Posterior vena cava (tissue), 2 donors: ENCODE measurements around the gene TSPAN2. TPM values are rescaled to one million over a fixed set of nuclear protein-coding genes. Genes with fewer than 3 reads are reported as not detected.
A peak's percentile ranks its signal among the peaks of the same experiment; 100 is the strongest.

Source experiments
- DNase-seq: peaks from one replicate; pipeline ENCODE4 v3.0.0-alpha.2; 2020; ENCODE audit warnings: low spot score
- intact Hi-C, 2 donors: fragments of 100-400 bp; cut with DNase I; formaldehyde crosslinking; loops; one replicate each; pipeline versions ENCODE4 v1.14.1 to v1.14.2; 2022 to 2023
- long read RNA-seq, 2 donors: library from polyadenylated mRNA; unstranded; transcript quantifications; one replicate each; pipeline ENCODE4 v2.0.0, GENCODE V29; 2020 to 2021
- total RNA-seq, 2 donors: library from RNA; stranded (reverse); fragmentation: NEBNext Ultra II Directional; extraction: Animal tissue kit (Norgen Biotek cat#: 25700); gene quantifications; one replicate each; pipeline ENCODE4 v1.2.1, GENCODE V29; 2021
- donor health status: DM: yes; HTN: yes; CAD: no.
- donor health status: DM: yes; HTN: yes; CAD: no.

TSPAN2 gene
- total RNA-seq: 10 to 100 TPM; 43.9 to 49.8 TPM
- long read RNA-seq, donor 1, transcript TSPAN2-202 (8 exons, 3,177 nt): major isoform, 27 of 32 reads
- long read RNA-seq, donor 1, partial matches to known transcripts: 2 of 32 reads
- long read RNA-seq, donor 1, other reads (novel, unspliced or antisense): 1 of 32 reads
- long read RNA-seq, donor 2, transcript TSPAN2-202 (8 exons, 3,177 nt): major isoform, 80 of 93 reads
- long read RNA-seq, donor 2, partial matches to known transcripts: 3 of 93 reads
- long read RNA-seq, donor 2, other reads (novel, unspliced or antisense): 6 of 93 reads

- intact Hi-C loops: loop anchor here in 1 of 2 donors (2.0 kb wide), 1 partner anchor 45 kb away; no protein-coding TSS in a partner anchor
- peak; percentile 93 for DNase-seq
Measured at GRCh38 chr1:115089420-115090185, at the start of gene TSPAN2. Gene TSPAN2 (minus strand): TSS chr1:115089503. CDS start chr1:115089432, 71 bp downstream.

DNA sequence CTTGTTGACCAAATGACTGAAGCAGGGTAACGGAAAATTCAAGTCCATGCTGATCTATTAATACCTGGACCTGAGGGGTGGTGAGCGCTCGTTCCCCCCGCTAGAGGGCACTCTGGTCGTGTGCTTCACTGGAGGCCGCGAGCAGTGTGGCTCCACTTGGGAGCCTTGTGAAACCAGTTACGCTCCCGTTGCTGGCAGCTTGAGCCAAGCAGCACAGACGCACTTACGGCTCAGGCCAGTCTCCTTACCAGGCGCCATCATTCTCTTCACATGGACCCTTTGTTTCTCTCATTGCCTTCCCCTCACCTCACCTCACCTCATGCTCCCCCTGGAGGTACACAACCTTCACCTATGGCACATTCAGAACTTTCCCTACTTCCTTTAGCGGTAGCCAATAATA, 49.7 kb upstream of the TSPAN2 start:
- DNase-seq: peak; percentile 96
- intact Hi-C loops: loop anchor here in 1 of 2 donors (5.0 kb wide), 1 partner anchor 328 kb away; no protein-coding TSS in a partner anchor

GRCh38 chr1:115138271-115138670, 49.0 kb upstream of the TSPAN2 start:
- no peak for DNase-seq
- intact Hi-C loops: loop anchor here in 1 of 2 donors (5.0 kb wide), 1 partner anchor 329 kb away; no protein-coding TSS in a partner anchor

DNA sequence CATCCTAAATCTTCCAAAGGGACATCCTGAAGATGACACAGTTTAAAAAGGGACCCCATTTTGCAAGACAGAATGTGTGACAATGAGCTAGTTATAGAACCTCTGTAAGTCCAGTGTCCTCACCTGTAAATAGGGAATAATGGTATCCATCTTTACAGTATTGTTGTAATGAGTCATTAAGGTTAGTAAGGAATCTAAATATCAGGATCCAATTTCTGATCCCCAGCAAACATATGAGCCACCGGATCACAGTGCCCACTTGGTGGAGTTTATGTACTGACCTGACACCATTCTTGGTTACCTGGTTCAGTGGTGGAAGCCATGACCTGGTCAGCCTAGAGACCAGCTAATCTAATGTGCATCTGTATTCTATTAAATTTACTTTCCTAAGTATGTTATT, 47.9 kb upstream of the TSPAN2 start:
- no peak for DNase-seq
- intact Hi-C loops: loop anchor here in 1 of 2 donors (5.0 kb wide), 1 partner anchor 330 kb away; no protein-coding TSS in a partner anchor

DNA sequence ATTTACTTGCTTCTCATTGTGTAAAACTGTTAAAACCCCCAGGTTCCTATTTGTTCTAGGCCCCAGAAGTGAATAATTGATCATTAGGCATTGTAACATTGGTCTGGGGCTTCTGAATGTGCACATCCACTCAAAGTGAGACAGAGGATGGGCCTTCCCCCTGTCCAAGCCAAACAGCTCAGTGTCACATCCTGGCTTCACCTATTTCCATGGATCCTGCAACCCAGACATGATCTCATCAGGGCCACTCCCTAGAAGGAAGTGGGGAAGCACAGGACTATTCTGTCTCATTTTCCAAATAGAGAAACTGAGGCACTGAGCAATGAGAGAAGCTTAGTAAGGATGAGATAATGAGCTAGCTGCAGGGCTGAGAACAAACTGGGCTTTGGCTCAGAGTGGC, 47.4 kb upstream of the TSPAN2 start:
- no peak for DNase-seq
- intact Hi-C loops: loop anchor here in 1 of 2 donors (5.0 kb wide), 1 partner anchor 331 kb away; no protein-coding TSS in a partner anchor

GRCh38 chr1:115136106-115136505, 46.8 kb upstream of the TSPAN2 start:
- intact Hi-C loops: loop anchor here in 1 of 2 donors (5.0 kb wide), 1 partner anchor 331 kb away; no protein-coding TSS in a partner anchor
- no peak for DNase-seq

DNA sequence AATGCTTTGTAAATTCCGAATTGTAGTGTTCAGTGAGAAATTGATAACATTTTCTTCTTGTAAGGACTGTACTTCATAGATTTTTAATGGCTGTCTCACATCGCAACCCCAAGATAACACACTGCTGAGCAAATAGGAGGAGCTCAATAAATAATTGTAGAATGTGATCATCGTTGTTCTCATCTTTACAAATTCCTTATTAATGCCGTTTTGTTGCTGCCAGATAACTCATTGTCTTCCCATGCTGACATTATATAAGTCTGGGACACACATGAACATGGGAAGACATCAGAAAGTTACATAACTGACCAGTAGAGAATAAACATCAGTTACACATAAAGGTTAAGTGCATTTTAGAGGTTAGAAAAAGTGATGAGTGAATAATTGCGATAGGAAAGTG, 46.4 kb upstream of the TSPAN2 start:
- intact Hi-C loops: loop anchor here in 1 of 2 donors (5.0 kb wide), 1 partner anchor 332 kb away; no protein-coding TSS in a partner anchor
- DNase-seq: no peak

DNA sequence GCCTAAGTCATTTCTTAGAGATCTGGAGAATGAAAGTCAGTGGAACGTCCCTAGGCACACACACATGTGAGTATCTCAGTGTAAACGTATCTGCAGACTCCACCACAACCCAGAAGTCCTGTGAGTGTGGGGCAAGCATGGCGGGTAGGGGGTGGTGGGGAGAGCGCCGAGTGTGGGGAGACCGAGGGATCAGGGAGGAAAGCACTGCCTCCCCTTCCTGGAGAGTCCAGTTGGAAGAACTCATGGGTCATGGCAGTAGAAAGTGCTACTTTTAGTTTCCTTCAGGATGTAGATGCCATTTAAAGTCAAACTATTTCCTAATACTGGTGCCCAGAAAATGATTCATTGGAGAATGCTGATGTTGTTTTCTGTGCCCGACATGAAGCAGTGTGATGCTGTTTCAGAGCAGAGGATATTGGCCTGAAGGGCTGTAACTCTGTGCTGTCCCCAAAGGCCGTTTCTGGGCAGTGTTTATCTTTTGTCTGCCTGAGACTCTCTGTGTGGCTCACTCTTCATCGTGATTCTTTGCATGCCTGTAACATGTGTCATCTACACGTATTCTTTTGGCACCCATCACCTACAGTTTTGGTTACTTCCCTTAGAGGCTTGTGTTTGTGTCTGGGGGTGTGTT, 45.7 kb upstream of the TSPAN2 start:
- DNase-seq: no peak
- intact Hi-C loops: loop anchor here in 1 of 2 donors (5.0 kb wide), 1 partner anchor 332 kb away; no protein-coding TSS in a partner anchor

DNA sequence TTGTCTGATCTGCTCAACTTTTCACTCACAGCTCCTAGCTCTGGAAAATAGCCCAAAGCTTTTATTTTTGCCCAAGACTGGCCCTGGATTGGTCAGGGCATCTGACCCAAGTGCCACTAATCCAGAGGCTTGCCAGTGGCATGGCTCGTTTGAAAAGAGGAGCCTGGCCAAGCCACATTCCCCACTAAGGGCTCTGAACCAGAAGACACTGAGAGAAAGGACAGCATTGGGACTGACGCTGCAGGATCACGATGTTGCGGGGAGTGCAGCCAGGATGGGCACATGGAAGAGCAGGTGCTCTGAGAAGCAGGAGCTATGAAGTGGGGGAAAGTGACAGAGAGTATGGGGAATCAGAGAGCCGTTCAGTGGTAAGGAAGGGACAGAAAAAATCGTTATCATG, 44.9 kb upstream of the TSPAN2 start:
- intact Hi-C loops: no loop called here
- no peak for DNase-seq

DNA sequence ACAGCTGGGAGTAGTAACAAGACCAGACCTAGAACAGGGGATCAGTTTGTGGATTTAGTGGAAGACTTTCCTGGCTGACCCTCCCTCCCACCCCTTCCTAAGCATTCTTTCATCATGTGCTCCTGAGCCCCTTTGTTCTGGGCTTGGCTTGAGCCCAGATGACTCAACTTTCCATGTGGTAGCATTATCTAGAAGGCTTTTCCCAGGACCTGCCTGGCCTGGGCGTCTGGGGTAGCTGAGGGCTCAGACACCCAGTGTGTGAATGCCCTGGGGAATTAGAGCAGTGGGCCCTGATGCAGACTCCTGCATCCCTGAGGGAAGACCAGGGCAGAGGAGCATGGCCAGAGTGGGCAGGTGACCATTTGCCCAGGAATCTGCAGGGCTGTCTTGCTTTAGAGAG, 44.1 kb upstream of the TSPAN2 start:
- no peak for DNase-seq
- intact Hi-C loops: no loop called here

DNA sequence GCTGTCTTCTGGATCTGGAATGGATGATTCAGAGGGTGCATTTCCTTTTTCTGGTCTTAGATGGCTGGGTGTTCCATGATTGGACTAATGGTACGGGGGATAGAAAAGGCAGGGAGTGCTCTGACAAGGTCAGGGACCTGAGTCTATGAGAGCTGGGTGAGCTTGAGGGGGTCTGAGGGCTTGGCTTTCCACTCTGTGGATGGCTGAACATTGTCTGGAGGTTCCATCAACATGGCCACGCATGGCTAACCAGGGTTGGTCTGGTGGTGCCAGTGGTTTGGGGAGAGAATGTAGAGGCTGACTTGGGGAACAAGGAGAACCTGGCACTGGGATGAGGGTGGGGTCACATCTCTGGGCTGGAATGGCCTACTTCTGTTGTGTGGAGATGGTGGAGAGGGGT, 41.5 kb upstream of the TSPAN2 start:
- DNase-seq: no peak
- intact Hi-C loops: no loop called here

DNA sequence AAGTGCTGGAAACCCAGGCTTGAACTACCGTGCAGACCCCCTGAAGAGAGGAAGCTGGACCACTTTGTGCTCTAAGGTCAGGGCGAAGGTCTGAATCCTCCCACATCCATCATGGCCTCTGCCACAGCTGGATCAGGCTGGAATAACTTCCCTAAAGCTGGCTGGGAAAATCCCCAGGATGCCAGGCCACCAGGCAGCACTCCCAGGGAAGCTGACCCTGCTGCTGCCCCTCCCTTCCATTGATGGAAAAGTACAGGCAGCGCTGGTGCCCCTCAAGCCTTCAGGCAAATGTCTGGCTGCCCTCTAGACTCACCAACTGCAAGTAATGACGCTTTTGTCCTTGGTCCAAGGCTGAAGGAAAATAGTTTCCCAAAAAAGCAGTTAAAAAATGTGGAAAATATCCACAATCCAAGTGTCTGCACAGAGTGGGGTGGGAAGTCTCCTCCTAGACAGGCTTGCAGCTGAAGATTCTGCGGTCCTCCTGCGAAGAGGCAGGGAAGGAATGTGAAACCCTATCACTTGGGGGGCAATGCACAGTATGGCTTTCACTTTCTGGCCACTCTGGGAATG, 39.9 kb upstream of the TSPAN2 start:
- DNase-seq: no peak

GRCh38 chr1:115127539-115127938, 38.2 kb upstream of the TSPAN2 start:
- no peak for DNase-seq

More for the DNA sequence above, 39.9 kb upstream of the TSPAN2 start:
- intact Hi-C loops: no loop called here

GRCh38 chr1:115126516-115126915, 37.2 kb upstream of the TSPAN2 start:
- DNase-seq: no peak
- intact Hi-C loops: no loop called here

More at GRCh38 chr1:115127539-115127938, 38.2 kb upstream of the TSPAN2 start:
- intact Hi-C loops: no loop called here

GRCh38 chr1:115123116-115123515, 33.8 kb upstream of the TSPAN2 start:
- DNase-seq: no peak
- intact Hi-C loops: no loop called here

DNA sequence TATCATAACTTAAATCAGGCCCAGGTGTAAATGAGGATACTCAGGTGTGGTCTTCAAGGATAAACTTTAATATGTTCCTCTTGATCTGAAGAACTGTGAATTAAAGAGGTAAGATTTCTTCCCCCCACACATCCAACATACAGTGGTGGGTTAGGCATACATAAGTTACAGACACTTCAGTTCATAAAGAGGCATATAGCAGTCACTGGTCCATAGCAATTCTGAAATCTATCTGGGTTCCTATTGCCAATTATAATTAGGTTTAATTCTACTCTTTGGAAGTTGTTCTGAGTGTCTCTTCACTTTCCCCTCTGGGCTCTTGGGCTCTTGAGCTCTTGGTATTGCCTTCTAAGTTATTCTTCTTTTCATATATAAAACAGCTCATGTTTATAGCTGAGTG, 32.5 kb upstream of the TSPAN2 start:
- intact Hi-C loops: no loop called here
- DNase-seq: no peak

DNA sequence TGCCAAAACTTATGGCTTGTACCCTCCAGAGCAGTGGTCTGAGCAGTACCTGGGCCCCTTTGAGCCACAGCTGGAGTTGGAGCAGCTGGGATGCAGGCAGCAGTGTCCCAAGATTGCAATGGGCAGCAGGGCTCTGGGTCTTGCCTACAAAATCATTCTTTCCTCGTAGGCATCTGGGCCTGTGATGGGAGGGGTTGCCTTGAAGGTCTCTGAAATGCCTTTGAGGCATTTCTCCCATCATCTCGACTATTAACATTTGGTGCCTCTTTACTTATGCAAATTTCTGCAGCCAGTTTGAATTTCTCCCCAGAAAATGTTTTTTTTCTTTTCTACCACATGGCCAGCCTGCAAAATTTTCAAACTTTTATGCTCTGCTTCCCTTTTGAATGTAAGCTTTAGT, 31.0 kb upstream of the TSPAN2 start:
- intact Hi-C loops: no loop called here
- no peak for DNase-seq

DNA sequence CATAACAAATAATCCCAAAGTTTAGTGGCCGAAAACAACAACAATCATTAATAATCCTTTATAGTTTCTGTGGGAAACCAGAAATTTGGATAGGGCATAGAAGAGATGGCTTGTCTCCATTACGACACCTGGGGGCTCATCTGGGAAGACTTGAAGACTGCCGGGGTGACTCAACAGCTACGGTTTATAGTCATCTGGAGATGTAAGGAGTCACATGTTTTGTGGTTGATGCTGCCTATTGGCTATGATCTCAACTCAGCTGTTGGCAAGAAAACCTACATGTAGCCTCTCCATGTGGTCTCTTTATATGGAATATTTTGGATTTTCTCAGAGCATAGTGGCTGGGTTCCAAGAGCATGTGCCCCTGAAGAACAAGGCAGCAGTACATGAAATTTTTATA, 29.3 kb upstream of the TSPAN2 start:
- intact Hi-C loops: no loop called here
- no peak for DNase-seq

DNA sequence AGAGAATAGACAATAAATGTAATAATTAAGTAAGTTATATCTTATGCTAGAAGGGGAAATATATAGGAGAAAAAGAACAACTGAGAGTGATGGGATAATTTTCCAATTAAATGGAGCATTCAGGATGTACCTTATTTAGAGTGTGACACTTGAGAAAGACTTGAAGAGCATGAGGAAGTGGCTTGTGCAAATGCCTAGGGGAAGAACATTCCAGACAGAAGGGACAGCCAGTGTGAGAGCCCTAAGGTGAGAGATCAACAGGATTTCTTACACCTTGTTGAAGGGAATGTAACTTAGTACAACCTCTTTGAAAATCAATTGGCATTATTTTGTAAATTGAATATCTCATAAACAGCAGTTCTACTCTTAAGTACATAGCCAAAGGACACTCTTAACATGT, 28.8 kb upstream of the TSPAN2 start:
- intact Hi-C loops: no loop called here
- no peak for DNase-seq
